CD8-positive, alpha-beta memory T cell (primary cell): Measurements from ENCODE around the gene LCNL1. TPM values are rescaled to one million over a fixed set of nuclear protein-coding genes. Genes with fewer than 3 reads are reported as not detected.
A peak's percentile ranks its signal among the peaks of the same experiment; 100 is the strongest.
"Not testable (repeated sequence)": the region's sequence is repeated elsewhere in the genome, so short reads cannot be mapped to it uniquely, and the experiment has no call there.

Experiments used
- CTCF ChIA-PET: fragments of 350-600 bp; sonication (Branson Sonifier 250); formaldehyde crosslinking; loops from one replicate; lab custom pipeline; 2021; ENCODE audit warnings: antibody characterized with exemption; lab: Charles Lee
- POLR2A ChIA-PET: fragments of 350-600 bp; sonication (Branson Sonifier 250); formaldehyde crosslinking; loops from one replicate; lab custom pipeline; 2021; ENCODE audit warnings: antibody characterized with exemption; lab: Charles Lee
- DNase-seq, 5 donors: peaks; one replicate each; pipeline versions ENCODE4 v3.0.0 to v3.0.0-alpha.2; 2020 to 2022; ENCODE audit warnings: mixed read lengths in 1 of 5
- H3K27ac ChIP-seq: one replicate; pipeline ENCODE4 v1.7.0; 2013; ENCODE audit warnings: low read depth, mild to moderate bottlenecking, low read length, moderate library complexity
- H3K27me3 ChIP-seq: 2 replicates; pipeline ENCODE4 v1.7.0; 2013; ENCODE audit warnings: low read length, mild to moderate bottlenecking; ENCODE audit not compliant: insufficient read depth, poor library complexity, severe bottlenecking
- H3K36me3 ChIP-seq: 2 replicates; pipeline ENCODE4 v1.7.0; 2013; ENCODE audit warnings: mild to moderate bottlenecking, low read length, moderate library complexity; ENCODE audit not compliant: insufficient read depth
- H3K4me1 ChIP-seq: 2 replicates; pipeline ENCODE4 v1.7.0; 2013; ENCODE audit warnings: mild to moderate bottlenecking, low read length, moderate library complexity; ENCODE audit not compliant: insufficient read depth
- H3K4me3 ChIP-seq: 2 replicates; pipeline ENCODE4 v1.7.0; 2013; ENCODE audit warnings: mild to moderate bottlenecking, low read length
- H3K9me3 ChIP-seq: 2 replicates; pipeline ENCODE4 v1.7.0; 2013; ENCODE audit warnings: mild to moderate bottlenecking, low read length
- H3K27ac Mint-ChIP-seq, 8 donors: one replicate each; pipeline ENCODE4 v1.8.0; 2020 to 2021; ENCODE audit warnings: mixed read lengths in 8 of 8, mild to moderate bottlenecking in 6 of 8, inconsistent platforms in 3 of 8, moderate library complexity in 3 of 8
- H3K27me3 Mint-ChIP-seq, 2 donors: one replicate each; pipeline ENCODE4 v1.8.0; 2020 to 2021; ENCODE audit warnings: mixed read lengths in 2 of 2, mild to moderate bottlenecking in 1 of 2, moderate library complexity in 1 of 2
- H3K36me3 Mint-ChIP-seq, 3 donors: one replicate each; pipeline ENCODE4 v1.8.0; 2020 to 2021; ENCODE audit warnings: mixed read lengths in 3 of 3, inconsistent platforms in 1 of 3, mild to moderate bottlenecking in 1 of 3
- H3K4me1 Mint-ChIP-seq, 3 donors: one replicate each; pipeline ENCODE4 v1.8.0; 2020 to 2021; ENCODE audit warnings: mixed read lengths in 3 of 3, inconsistent platforms in 1 of 3, mild to moderate bottlenecking in 1 of 3
- H3K4me3 Mint-ChIP-seq, 7 donors: one replicate each; pipeline ENCODE4 v1.8.0; 2020 to 2021; ENCODE audit warnings: mixed read lengths in 7 of 7, mild to moderate bottlenecking in 6 of 7, moderate library complexity in 4 of 7, inconsistent platforms in 2 of 7
- H3K9me3 Mint-ChIP-seq, 5 donors: one replicate each; pipeline ENCODE4 v1.8.0; 2020 to 2022; ENCODE audit warnings: mixed read lengths in 5 of 5, mild to moderate bottlenecking in 3 of 5, moderate library complexity in 2 of 5, inconsistent platforms in 1 of 5
- polyA plus RNA-seq: library from polyadenylated mRNA; unstranded; fragments of 300-500 nt; fragmentation: Illumina TruSeq; gene quantifications from one replicate; pipeline ENCODE4 v1.2.3, GENCODE V29; 2021
- total RNA-seq, 2 experiments: library from RNA; stranded (reverse); gene quantifications; one replicate each; pipeline ENCODE4 v1.2.3, GENCODE V29; 2021

The LCNL1 gene
- total and polyA plus RNA-seq, 3 experiments from 2014 or later: 0.16 to 0.22 (median 0.20) TPM

- peaks cover 0 to 1% (median 0%) of the 10 kb centered on the region in 3 donors for H3K36me3 Mint-ChIP-seq
- POLR2A ChIA-PET: interaction anchor here (0.6 to 0.7 kb wide), 2 partner anchors 39 kb away, joined by 3 to 4 read pairs; partner anchors contain the start of gene SAPCD2
- peaks cover 44 to 65% (median 50%) of the 10 kb centered on the region in 3 donors for H3K4me1 Mint-ChIP-seq
Measured at GRCh38 chr9:137031904-137032640, 49.3 kb downstream of the LCNL1 start, which contains the start of gene FUT7. FUT7 (minus strand) TSS chr9:137032088; CDS start chr9:137031991, 97 bp downstream.

GRCh38 chr9:137032858-137033257 is 50.1 kb downstream of the LCNL1 start:
- H3K4me1 ChIP-seq: peaks cover 54% of the 10 kb centered on the region
- no peak overlapping the region for H3K4me3 ChIP-seq
- no peaks in the 10 kb centered on the region for H3K9me3 Mint-ChIP-seq
- H3K4me3 Mint-ChIP-seq: peak overlapping the region; percentile 11 to 74 (median 67)
- H3K4me1 Mint-ChIP-seq: peaks cover 41 to 61% (median 46%) of the 10 kb centered on the region in 3 donors
- ChIA-PET POLR2A (interaction anchor here (0.5 to 0.6 kb wide), 2 partner anchors 38 to 572 kb away, joined by 3 read pairs; partner anchors contain the start of genes ARRDC1 and SAPCD2), CTCF (interaction anchor here (0.9 to 8.9 kb wide), 7 partner anchors 14 to 244 kb away, joined by 3 to 159 read pairs (median 6); partner anchors contain the start of genes C8G, FBXW5, MAN1B1 and TMEM141)
- DNase-seq: no peak
- H3K36me3 ChIP-seq: no peaks in the 10 kb centered on the region
- H3K9me3 ChIP-seq: no peaks in the 10 kb centered on the region
- H3K27me3 Mint-ChIP-seq: no peaks in the 10 kb centered on the region
- H3K27ac Mint-ChIP-seq: peak overlapping the region; percentile 58 to 96 (median 86)
- H3K36me3 Mint-ChIP-seq: no peaks in the 10 kb centered on the region
- H3K27me3 ChIP-seq: no peaks in the 10 kb centered on the region
- H3K27ac ChIP-seq: no peak overlapping the region

More at GRCh38 chr9:137031904-137032640, 49.3 kb downstream of the LCNL1 start, which contains the start of gene FUT7:
- CTCF ChIA-PET: interaction anchor here (0.9 to 8.9 kb wide), 9 partner anchors 15 to 240 kb away, joined by 3 to 159 read pairs (median 6); partner anchors contain the start of genes C8G, CLIC3, FBXW5 and MAN1B1
- peaks cover 59% of the 10 kb centered on the region for H3K4me1 ChIP-seq
- H3K9me3 ChIP-seq: no peaks in the 10 kb centered on the region
- DNase-seq: peak in 3 of 5 donors; percentile 24 to 39 (median 36)
- peak within 1 kb of the TSS; percentile 70 to 95 (median 90) for H3K4me3 Mint-ChIP-seq
- H3K36me3 ChIP-seq: no peaks in the 10 kb centered on the region
- no peaks in the 10 kb centered on the region for H3K27me3 Mint-ChIP-seq
- no peak within 1 kb of the TSS for H3K27ac ChIP-seq
- no peaks in the 10 kb centered on the region for H3K9me3 Mint-ChIP-seq
- H3K4me3 ChIP-seq: peak within 1 kb of the TSS; percentile 74
- no peaks in the 10 kb centered on the region for H3K27me3 ChIP-seq
- peak within 1 kb of the TSS; percentile 77 to 98 (median 90) for H3K27ac Mint-ChIP-seq

GRCh38 chr9:137033481-137033880 is 50.7 kb downstream of the LCNL1 start:
- H3K9me3 Mint-ChIP-seq, H3K4me3 ChIP-seq, H3K27me3 Mint-ChIP-seq, H3K36me3 Mint-ChIP-seq, H3K36me3 ChIP-seq, DNase-seq, POLR2A ChIA-PET, H3K27ac ChIP-seq, H3K9me3 ChIP-seq, H3K27me3 ChIP-seq: not testable (repeated sequence)
- Mint-ChIP-seq H3K4me1 (peaks cover 41 to 61% (median 46%) of the 10 kb centered on the region in 3 donors), H3K27ac (peak overlapping the region in 6 of 8 donors; percentile 23 to 96 (median 62)), H3K4me3 (peak overlapping the region in 5 of 7 donors; percentile 15 to 74 (median 59))
- peaks cover 54% of the 10 kb centered on the region for H3K4me1 ChIP-seq
- CTCF ChIA-PET: interaction anchor here (0.7 to 8.9 kb wide), 4 partner anchors 62 to 245 kb away, joined by 3 to 159 read pairs (median 48); partner anchors contain the start of genes AJM1, C8G, FBXW5 and TMEM141

- H3K27me3 ChIP-seq: no peaks in the 10 kb centered on the region
- Mint-ChIP-seq H3K4me3 (peak overlapping the region; percentile 72 to 89 (median 76)), H3K9me3 (no peaks in the 10 kb centered on the region), H3K4me1 (peaks cover 41 to 55% (median 42%) of the 10 kb centered on the region in 3 donors), H3K27ac (peak overlapping the region; percentile 75 to 96 (median 89)), H3K27me3 (no peaks in the 10 kb centered on the region), H3K36me3 (no peaks in the 10 kb centered on the region)
- H3K4me3 ChIP-seq: peak overlapping the region; percentile 58
- no peaks in the 10 kb centered on the region for H3K36me3 ChIP-seq
- peaks cover 49% of the 10 kb centered on the region for H3K4me1 ChIP-seq
- no peaks in the 10 kb centered on the region for H3K9me3 ChIP-seq
- ChIA-PET CTCF (interaction anchor here (0.9 to 8.9 kb wide), 43 partner anchors 8 to 307 kb away, joined by 3 to 159 read pairs (median 7); partner anchors contain the start of genes AJM1, C8G, CLIC3 and FBXW5), POLR2A (interaction anchor here (0.6 to 2.0 kb wide), 10 partner anchors 13 to 246 kb away, joined by 3 to 18 read pairs (median 5); partner anchors contain the start of genes AJM1, C8G, FBXW5 and PAXX)
- no peak for DNase-seq
- no peak overlapping the region for H3K27ac ChIP-seq
Measured at GRCh38 chr9:137034039-137034708, 51.4 kb downstream of the LCNL1 start.

GRCh38 chr9:137034709-137035506 is 52.1 kb downstream of the LCNL1 start:
- peak overlapping the region; percentile 58 for H3K4me3 ChIP-seq
- H3K4me1 ChIP-seq: peaks cover 42% of the 10 kb centered on the region
- Mint-ChIP-seq H3K9me3 (no peaks in the 10 kb centered on the region), H3K4me3 (peak overlapping the region; percentile 72 to 89 (median 76)), H3K27me3 (no peaks in the 10 kb centered on the region), H3K36me3 (no peaks in the 10 kb centered on the region), H3K27ac (peak overlapping the region; percentile 75 to 96 (median 89)), H3K4me1 (peaks cover 35 to 48% (median 36%) of the 10 kb centered on the region in 3 donors)
- DNase-seq: peak; percentile 81 to 92 (median 83)
- no peaks in the 10 kb centered on the region for H3K27me3 ChIP-seq
- POLR2A ChIA-PET: interaction anchor here (0.6 to 2.0 kb wide), 13 partner anchors 10 to 247 kb away, joined by 3 to 18 read pairs (median 5); partner anchors contain the start of genes AJM1, C8G, FBXW5 and NPDC1
- CTCF ChIA-PET: interaction anchor here (0.6 to 8.9 kb wide), 60 partner anchors 9 to 308 kb away, joined by 3 to 159 read pairs (median 6); partner anchors contain the start of genes AJM1, C8G, CLIC3 and FBXW5
- H3K36me3 ChIP-seq: no peaks in the 10 kb centered on the region
- no peaks in the 10 kb centered on the region for H3K9me3 ChIP-seq
- H3K27ac ChIP-seq: peak overlapping the region; percentile 38
